Activated naive CD4-positive, alpha-beta T cell (primary cell): ENCODE measurements around the gene GPATCH2L.
A peak's percentile ranks its signal among the peaks of the same experiment; 100 is the strongest.

Experiments
- DNase-seq, 4 experiments: peaks; one replicate each; lab custom pipeline; 2025; lab: John Stamatoyannopoulos, UW

Gene GPATCH2L

GRCh38 chr14:76136476-76137110 is 15.1 kb upstream of the GPATCH2L start:
- no peak for DNase-seq

DNA sequence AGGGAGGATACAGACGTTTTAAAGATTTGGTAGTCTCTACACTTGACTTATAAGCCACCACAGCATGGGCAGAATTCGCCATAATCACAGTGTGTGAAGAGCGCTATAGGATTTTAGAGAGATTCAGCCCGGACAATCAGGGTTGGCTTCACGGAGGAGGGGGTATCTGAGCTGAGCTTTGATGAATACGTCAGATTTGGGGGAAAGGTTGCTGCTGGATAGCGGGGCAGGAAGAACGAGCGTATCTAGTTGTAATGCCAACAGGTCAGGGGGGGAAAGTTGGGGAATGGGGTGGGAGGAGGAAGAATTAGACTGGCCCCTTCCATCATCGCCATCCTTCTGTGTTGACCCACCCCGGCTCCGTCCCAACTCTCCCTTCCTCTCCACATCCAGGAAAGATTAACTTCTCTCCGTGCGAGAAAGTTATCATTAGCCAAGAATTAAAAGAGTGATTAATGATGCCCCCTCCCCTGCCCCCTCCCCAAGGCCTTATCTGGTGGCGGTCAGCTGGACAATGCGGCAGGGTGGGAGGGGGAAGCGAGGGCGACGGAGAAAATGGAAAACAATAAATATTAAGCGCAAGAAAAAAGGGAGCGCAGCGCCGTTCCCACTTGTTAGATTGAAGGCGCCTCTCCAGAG is 13.5 kb upstream of the GPATCH2L start:
- DNase-seq, result no peak

DNA sequence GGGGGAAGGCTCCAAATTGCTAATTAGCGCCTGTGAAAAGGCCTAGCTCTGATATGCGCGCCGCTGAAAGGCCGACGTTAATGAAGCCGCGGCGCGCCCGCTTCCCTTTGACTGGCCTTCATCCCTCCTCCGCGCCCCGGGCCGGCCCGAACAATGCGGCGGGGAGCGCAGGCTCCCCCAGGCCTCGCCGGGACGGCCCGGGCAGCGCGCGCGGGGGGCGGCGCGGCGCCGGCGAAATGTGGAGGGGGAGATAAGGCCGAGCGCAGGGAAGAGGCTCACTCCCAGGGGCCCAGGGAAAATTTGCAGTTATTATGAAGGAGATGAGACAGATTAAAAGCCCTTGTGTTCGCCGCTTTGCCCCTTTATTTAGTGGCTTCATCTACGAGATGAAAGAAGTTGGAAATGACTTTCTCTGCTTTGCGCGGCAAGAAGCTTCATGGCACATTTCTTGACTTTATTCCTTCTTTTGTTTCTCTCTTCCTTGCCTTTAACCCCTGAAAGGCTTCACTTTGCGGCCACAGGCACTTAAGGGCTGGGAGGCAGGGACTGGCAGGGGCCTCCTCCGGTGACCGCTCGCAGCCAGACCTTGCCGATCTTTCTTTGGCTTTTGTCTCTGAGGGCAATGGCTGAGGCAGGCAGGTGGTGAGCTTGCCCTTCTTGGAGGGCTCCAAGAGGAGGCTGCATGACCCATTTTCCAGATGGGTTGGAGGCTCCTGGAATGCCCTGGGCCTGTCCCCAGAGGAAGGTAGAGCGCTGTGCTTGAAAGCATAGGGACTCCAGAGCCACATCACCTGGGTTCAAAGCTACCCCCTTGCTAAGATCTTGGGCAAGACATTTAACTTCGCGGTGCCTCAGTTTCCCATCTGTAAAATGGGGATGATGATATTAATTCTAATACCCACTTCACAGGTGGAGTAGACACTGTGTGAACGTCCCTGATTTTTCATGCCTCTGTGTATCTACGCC is 12.7 kb upstream of the GPATCH2L start:
- DNase-seq, result no peak

GRCh38 chr14:76143642-76144041 is 8.1 kb upstream of the GPATCH2L start:
- no peak for DNase-seq

- DNase-seq, result no peak
Observed at GRCh38 chr14:76146976-76147375, 4.7 kb upstream of the GPATCH2L start.

DNA sequence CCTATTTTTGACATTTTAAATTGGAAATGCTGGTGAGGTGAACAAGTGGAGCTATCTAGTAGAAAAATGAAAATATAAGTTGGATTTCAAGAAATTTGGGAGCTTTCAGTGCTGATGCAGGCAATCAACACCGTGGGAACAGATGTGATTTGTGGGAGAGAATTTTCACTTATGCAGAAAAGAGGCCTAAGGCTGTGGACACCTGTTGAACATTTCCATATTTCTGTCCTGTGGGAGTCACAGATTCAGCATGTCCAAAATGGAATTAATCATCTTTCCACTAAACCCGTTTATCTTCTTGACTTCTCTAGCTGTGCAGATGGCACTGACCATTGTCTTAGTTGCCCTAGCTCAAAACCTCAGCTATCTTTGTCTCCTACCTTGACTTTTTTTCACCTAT is 2.5 kb upstream of the GPATCH2L start:
- no peak for DNase-seq

GRCh38 chr14:76152333-76152681 is 585 bp downstream of the GPATCH2L start:
- peak; percentile 26 to 55 (median 30) for DNase-seq

DNA sequence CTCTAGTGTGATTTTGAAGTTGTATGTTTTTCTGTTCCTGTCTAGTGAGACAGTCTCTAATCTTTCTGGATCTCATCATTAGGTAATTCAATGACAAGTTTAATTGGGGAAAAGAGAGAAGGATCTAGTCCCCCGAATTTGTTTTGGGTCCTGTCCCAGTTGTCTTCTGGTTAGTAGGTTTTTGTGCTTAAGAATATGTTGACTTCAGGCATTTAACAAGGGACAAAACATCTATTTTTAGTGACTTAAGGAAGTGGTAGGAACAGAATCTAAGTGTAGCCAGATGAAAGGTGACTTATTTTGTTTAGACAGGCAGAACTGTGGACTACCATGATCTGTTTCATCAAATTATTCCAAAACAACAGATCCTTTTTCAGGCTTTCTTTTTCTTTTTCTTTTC is 2.2 kb downstream of the GPATCH2L start:
- no peak for DNase-seq

- no peak for DNase-seq
Observed at GRCh38 chr14:76154539-76155126, 2.9 kb downstream of the GPATCH2L start.

- no peak for DNase-seq
Observed at GRCh38 chr14:76163668-76164363, 12.1 kb downstream of the GPATCH2L start.

DNA sequence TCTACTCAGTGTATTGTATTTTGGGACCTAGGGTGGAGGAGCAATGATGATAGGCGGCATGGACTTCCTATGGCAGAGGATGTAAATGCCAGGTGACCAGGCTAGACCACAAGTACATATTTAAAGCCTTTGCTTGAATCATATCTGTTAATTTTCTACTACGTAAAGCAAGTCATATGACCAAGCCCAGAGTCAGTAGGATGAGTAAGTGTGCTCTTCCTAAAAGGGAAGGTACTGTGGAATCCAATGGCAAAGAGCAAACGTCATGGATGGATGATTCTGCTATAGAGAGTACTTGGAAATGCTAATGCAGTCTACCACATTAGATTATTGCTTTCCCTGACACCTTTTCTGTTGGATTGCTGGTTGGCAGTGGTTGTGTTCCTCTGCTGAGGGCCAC is 16.8 kb downstream of the GPATCH2L start:
- no peak for DNase-seq

GRCh38 chr14:76169776-76170175 is 18.1 kb downstream of the GPATCH2L start:
- no peak for DNase-seq

- DNase-seq, result no peak
Observed at GRCh38 chr14:76174982-76175381, 23.3 kb downstream of the GPATCH2L start.

GRCh38 chr14:76175942-76176341 is 24.2 kb downstream of the GPATCH2L start:
- no peak for DNase-seq

- DNase-seq, result no peak
Observed at GRCh38 chr14:76181546-76181945, 29.8 kb downstream of the GPATCH2L start.

DNA sequence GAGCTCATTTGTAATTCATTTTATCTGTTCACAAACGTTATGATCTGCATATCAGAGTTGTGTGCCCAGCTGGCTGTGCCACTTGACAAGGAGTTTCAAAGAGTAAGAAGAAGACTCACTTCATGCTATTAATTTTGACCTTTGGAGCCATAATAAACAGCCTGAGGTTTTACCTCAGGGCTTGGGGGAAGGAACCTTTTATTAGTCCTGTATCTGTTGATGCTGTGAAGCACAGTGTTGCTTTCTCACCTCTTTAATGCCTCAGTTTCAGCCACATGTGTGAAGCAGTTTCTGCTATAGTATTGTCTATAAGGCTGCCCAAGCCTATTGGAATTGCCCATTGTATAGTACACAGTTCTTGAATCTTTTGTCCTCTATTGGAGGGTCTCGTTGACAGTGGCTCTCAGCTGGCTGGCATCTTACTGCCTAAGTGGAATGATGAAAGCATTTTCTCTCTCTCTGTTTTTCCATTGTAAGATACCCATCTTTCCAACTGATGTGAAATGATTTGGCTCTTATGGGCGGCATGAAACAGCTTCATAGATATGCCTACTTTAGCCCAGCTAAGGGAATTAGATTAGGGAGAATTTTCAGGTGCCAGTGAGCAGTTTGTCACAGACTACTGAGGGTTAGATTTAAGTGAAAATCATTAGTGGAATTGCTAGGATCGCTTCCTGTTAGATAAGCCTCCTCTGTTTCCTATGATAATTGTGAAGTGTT is 34.7 kb downstream of the GPATCH2L start:
- no peak for DNase-seq

- DNase-seq, result no peak
Observed at GRCh38 chr14:76191297-76191696, 39.6 kb downstream of the GPATCH2L start.

- no peak for DNase-seq
Observed at GRCh38 chr14:76193696-76194095, 42.0 kb downstream of the GPATCH2L start.

GRCh38 chr14:76194327-76194726 is 42.6 kb downstream of the GPATCH2L start:
- no peak for DNase-seq

- no peak for DNase-seq
Observed at GRCh38 chr14:76195003-76195402, 43.3 kb downstream of the GPATCH2L start.

GRCh38 chr14:76196980-76197695 is 45.4 kb downstream of the GPATCH2L start:
- no peak for DNase-seq
